Coronary artery (tissue), 2 donors: ENCODE data around the gene MBD6.

ENCODE experiments used
- DNase-seq: peaks from one replicate; pipeline ENCODE4 v3.0.0-alpha.2; 2017; ENCODE audit warnings: low spot score
- H3K27ac ChIP-seq, 2 donors: fragments of 200-600 bp; sonication (generic); one replicate each; pipeline ENCODE4 v1.5.1; 2016 to 2019
- H3K4me3 ChIP-seq: fragments of 200-600 bp; sonication (generic); 2 replicates; pipeline ENCODE4 v1.5.1; 2016; ENCODE audit warnings: mild to moderate bottlenecking, moderate library complexity
- CTCF ChIP-seq: fragments of 200-600 bp; sonication (generic); IDR thresholded peaks from one replicate; pipeline ENCODE4 v1.5.1; 2019; ENCODE audit warnings: antibody characterized with exemption

Gene MBD6

GRCh38 chr12:57522011-57522886, at the start of gene MBD6:
TSS of gene MBD6 (plus strand) at chr12:57522824. CDS start at chr12:57524304, 1,480 bp downstream.
- H3K27ac ChIP-seq = peak within 1 kb of the TSS; percentile 98 to 99
- DNase-seq = peak; percentile 97
- H3K4me3 ChIP-seq = peak within 1 kb of the TSS; percentile 97
- TF ChIP-seq CTCF = no peak

GRCh38 chr12:57473392-57473791, 49.2 kb upstream of the MBD6 start:
- no peak for DNase-seq
- no peak overlapping the region for H3K4me3 ChIP-seq
- H3K27ac ChIP-seq = no peak overlapping the region
- TF ChIP-seq CTCF = no peak

GRCh38 chr12:57473886-57474285, 48.7 kb upstream of the MBD6 start:
- TF ChIP-seq CTCF = no peak
- Histone ChIP-seq H3K27ac (no peak overlapping the region), H3K4me3 (no peak overlapping the region)
- no peak for DNase-seq

GRCh38 chr12:57474430-57474829, 48.2 kb upstream of the MBD6 start:
- no peak overlapping the region for H3K27ac ChIP-seq
- DNase-seq = no peak
- H3K4me3 ChIP-seq = no peak overlapping the region
- no peak for TF ChIP-seq CTCF

GRCh38 chr12:57474862-57475261, 47.8 kb upstream of the MBD6 start:
- TF ChIP-seq CTCF = no peak
- peak overlapping the region; percentile 75 for H3K4me3 ChIP-seq
- H3K27ac ChIP-seq = no peak overlapping the region
- DNase-seq = no peak

GRCh38 chr12:57475271-57476161, 47.1 kb upstream of the MBD6 start:
- TF ChIP-seq CTCF = no peak
- no peak for DNase-seq
- peak overlapping the region in 1 of 2 donors; percentile 7 for H3K27ac ChIP-seq
- H3K4me3 ChIP-seq = peak overlapping the region; percentile 75
